ENCODE measurements around the gene TRABD2B. TPM values are rescaled to one million over a fixed set of nuclear protein-coding genes. Genes with fewer than 3 reads are reported as not detected.
A peak's percentile ranks its signal among the peaks of the same experiment; 100 is the strongest.
"Not testable (repeated sequence)": the region's sequence is repeated elsewhere in the genome, so short reads cannot be mapped to it uniquely, and the experiment has no call there.

TRABD2B gene
- total and polyA plus RNA-seq, 2 donors from 2014 or later: 19.8 to 62.0 TPM

GRCh38 chr1:47962750-47963492 is 34.3 kb downstream of the TRABD2B start:
- Histone ChIP-seq H3K4me3 (ENCODE audit: low read length in 3 of 3) (peak overlapping the region in 2 of 3 donors; percentile 28 to 52), H3K36me3 (ENCODE audit: control insufficient read depth in 2 of 3, insufficient read depth in 3 of 3, low read length in 3 of 3) (no peaks in the 10 kb centered on the region), H3K4me1 (ENCODE audit: control insufficient read depth in 2 of 3, insufficient read depth in 2 of 3, low read depth in 1 of 3, low read length in 3 of 3) (peaks cover 5 to 30% (median 21%) of the 10 kb centered on the region in 3 donors), H3K9me3 (ENCODE audit: control insufficient read depth in 2 of 3, insufficient read depth in 1 of 3, low read length in 3 of 3) (no peaks in the 10 kb centered on the region), H3K9ac (ENCODE audit: low read length in 3 of 3) (no peak overlapping the region), H3K27ac (ENCODE audit: low read depth in 2 of 2, low read length in 2 of 2) (peak overlapping the region; percentile 35 to 81), H3K27me3 (ENCODE audit: control insufficient read depth, insufficient read depth, low read length) (no peaks in the 10 kb centered on the region)
- intact Hi-C loops (cut with DNase I): no loop called here
- TF ChIP-seq CTCF (IDR thresholded peaks at IDR 0.05; ENCODE audit: borderline replicate concordance, extremely low read depth, insufficient read depth): no peak
- DNase-seq (peak in 2 of 5 donors; percentile 14 to 24), FAIRE-seq (no peak)

- H3K27me3 ChIP-seq (ENCODE audit: control insufficient read depth, insufficient read depth, low read length); H3K27ac ChIP-seq (ENCODE audit: low read depth in 2 of 2, low read length in 2 of 2); DNase-seq; H3K9ac ChIP-seq (ENCODE audit: low read length in 3 of 3); FAIRE-seq; H3K36me3 ChIP-seq (ENCODE audit: control insufficient read depth in 2 of 3, insufficient read depth in 3 of 3, low read length in 3 of 3); H3K4me3 ChIP-seq (ENCODE audit: low read length in 3 of 3); intact Hi-C loops (cut with DNase I); H3K9me3 ChIP-seq (ENCODE audit: control insufficient read depth in 2 of 3, insufficient read depth in 1 of 3, low read length in 3 of 3): not testable (repeated sequence)
- H3K4me1 ChIP-seq (ENCODE audit: control insufficient read depth in 2 of 3, insufficient read depth in 2 of 3, low read depth in 1 of 3, low read length in 3 of 3): peaks cover 5 to 29% (median 21%) of the 10 kb centered on the region in 3 donors
Measured at GRCh38 chr1:47961835-47962234, 35.4 kb downstream of the TRABD2B start.

GRCh38 chr1:47956491-47956890 is 40.7 kb downstream of the TRABD2B start:
- intact Hi-C loops (cut with DNase I); H3K27me3 ChIP-seq (ENCODE audit: control insufficient read depth, insufficient read depth, low read length); FAIRE-seq; H3K36me3 ChIP-seq (ENCODE audit: control insufficient read depth in 2 of 3, insufficient read depth in 3 of 3, low read length in 3 of 3); H3K9me3 ChIP-seq (ENCODE audit: control insufficient read depth in 2 of 3, insufficient read depth in 1 of 3, low read length in 3 of 3); H3K9ac ChIP-seq (ENCODE audit: low read length in 3 of 3); H3K4me3 ChIP-seq (ENCODE audit: low read length in 3 of 3); H3K27ac ChIP-seq (ENCODE audit: low read depth in 2 of 2, low read length in 2 of 2): not testable (repeated sequence)
- H3K4me1 ChIP-seq (ENCODE audit: control insufficient read depth in 2 of 3, insufficient read depth in 2 of 3, low read depth in 1 of 3, low read length in 3 of 3): peaks cover 0 to 20% (median 0%) of the 10 kb centered on the region in 3 donors
- DNase-seq: peak in 1 of 5 donors; percentile 13

GRCh38 chr1:47953661-47954060 is 43.5 kb downstream of the TRABD2B start:
- intact Hi-C loops (cut with DNase I): no loop called here
- H3K27me3 ChIP-seq (ENCODE audit: control insufficient read depth, insufficient read depth, low read length): no peaks in the 10 kb centered on the region
- peak in 1 of 5 donors; percentile 1 for DNase-seq
- H3K36me3 ChIP-seq (ENCODE audit: control insufficient read depth in 2 of 3, insufficient read depth in 3 of 3, low read length in 3 of 3): no peaks in the 10 kb centered on the region
- H3K9me3 ChIP-seq (ENCODE audit: control insufficient read depth in 2 of 3, insufficient read depth in 1 of 3, low read length in 3 of 3): no peaks in the 10 kb centered on the region
- no peak for TF ChIP-seq CTCF (IDR thresholded peaks at IDR 0.05; ENCODE audit: borderline replicate concordance, extremely low read depth, insufficient read depth)
- FAIRE-seq: no peak
- H3K4me3 ChIP-seq (ENCODE audit: low read length in 3 of 3): no peak overlapping the region
- H3K4me1 ChIP-seq (ENCODE audit: control insufficient read depth in 2 of 3, insufficient read depth in 2 of 3, low read depth in 1 of 3, low read length in 3 of 3): peaks cover 0 to 20% (median 4%) of the 10 kb centered on the region in 3 donors
- no peak overlapping the region for H3K27ac ChIP-seq (ENCODE audit: low read depth in 2 of 2, low read length in 2 of 2)
- no peak overlapping the region for H3K9ac ChIP-seq (ENCODE audit: low read length in 3 of 3)

All from kidney (tissue), 14 donors.